Adipocyte (in vitro differentiated cells): Measurements from ENCODE around the gene UGT1A9.

ENCODE experiments used
- DNase-seq: peaks from one replicate; pipeline ENCODE4 v3.0.0-alpha.2; 2015; ENCODE audit warnings: low read depth
- H3K27me3 ChIP-seq: replicated peaks from 2 replicates; pipeline ENCODE4 v1.7.0; 2013; ENCODE audit warnings: mild to moderate bottlenecking, low read length, moderate library complexity; ENCODE audit not compliant: control insufficient read depth, insufficient read depth
- H3K36me3 ChIP-seq: 2 replicates; pipeline ENCODE4 v1.7.0; 2013; ENCODE audit warnings: low read length, mild to moderate bottlenecking, moderate library complexity; ENCODE audit not compliant: control insufficient read depth, insufficient read depth, severe bottlenecking
- H3K4me1 ChIP-seq: 2 replicates; pipeline ENCODE4 v1.7.0; 2013; ENCODE audit warnings: mild to moderate bottlenecking, low read length, moderate library complexity; ENCODE audit not compliant: control insufficient read depth, insufficient read depth
- H3K4me3 ChIP-seq: 2 replicates; pipeline ENCODE4 v1.7.0; 2013; ENCODE audit warnings: mild to moderate bottlenecking, low read length, moderate library complexity
- H3K9ac ChIP-seq: 2 replicates; pipeline ENCODE4 v1.7.0; 2013; ENCODE audit warnings: mild to moderate bottlenecking, low read length, moderate library complexity
- H3K9me3 ChIP-seq: 2 replicates; pipeline ENCODE4 v1.7.0; 2013; ENCODE audit warnings: mild to moderate bottlenecking, low read length, moderate library complexity; ENCODE audit not compliant: control insufficient read depth

The UGT1A9 gene

DNA sequence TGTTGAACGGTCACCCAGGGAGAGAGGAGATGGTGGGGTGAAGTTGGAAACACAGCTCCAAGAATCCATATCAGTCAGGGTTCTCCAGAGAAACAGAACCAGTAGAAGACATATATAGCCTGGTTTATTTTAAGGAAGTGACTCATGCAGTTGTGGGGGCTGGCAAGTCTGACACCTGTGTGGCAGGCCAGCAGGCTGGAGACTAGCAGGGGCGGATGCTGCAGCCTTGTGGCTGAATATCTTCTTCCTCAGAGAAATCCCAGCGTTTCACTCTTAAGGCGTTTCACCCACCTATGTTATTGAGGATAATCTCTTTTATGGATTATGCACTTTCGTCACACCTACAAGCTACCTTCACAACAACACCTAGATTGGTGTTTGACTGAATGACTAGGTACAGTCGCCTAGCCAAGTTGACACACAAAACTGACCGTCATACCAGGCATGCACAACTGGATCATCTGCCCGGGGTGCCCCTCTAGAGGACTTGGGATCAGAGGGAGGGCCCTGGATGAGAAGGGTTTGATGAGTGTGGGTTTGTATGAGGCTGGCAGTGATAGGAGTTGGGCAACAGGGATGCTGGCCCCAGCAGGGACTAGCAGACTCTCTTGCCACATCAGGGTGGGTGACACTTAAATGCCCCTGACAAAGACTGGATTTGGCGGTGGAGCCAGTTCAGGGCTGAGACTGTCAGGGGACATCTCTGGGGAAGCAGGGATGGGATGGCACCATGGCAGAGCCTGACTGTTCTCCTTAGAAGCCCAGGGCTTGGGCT lies 129.8 kb downstream of the UGT1A9 start:
- no peak for DNase-seq
- no peaks in the 10 kb centered on the region for H3K4me1 ChIP-seq

DNA sequence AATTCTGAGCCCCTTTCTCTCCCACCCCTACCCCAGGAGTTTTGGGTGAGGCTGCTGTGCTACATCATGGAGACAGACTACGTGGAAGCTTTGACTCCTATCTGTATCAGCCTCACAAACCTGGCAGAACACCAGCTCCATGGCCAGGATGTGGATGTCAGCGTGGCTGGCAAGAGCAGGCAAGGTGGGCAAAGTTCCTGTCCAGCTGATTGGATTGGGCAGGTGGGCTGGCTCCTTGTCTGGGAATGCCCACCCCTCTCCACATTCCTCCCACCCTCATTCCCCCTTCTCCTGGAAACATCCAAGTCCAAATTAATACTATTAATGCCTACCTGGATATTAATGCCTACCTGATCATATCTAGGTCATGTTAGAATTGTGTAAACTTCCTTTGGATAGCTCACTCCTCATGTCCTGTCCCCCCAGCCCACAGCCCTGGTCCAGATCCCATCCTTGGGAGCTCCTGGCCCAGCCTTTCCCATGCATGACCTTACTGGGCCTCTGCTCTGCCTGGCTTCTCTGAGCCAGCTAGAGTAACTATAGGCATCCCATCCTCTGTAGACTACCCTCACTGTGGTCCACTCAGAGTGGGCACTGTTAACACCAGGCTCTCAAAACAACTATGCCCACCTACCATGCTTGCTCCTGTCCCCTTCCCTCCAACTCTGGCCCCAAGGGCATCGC lies 130.6 kb downstream of the UGT1A9 start:
- peaks cover 4% of the 10 kb centered on the region for H3K9me3 ChIP-seq
- no peak overlapping the region for H3K4me3 ChIP-seq
- H3K36me3 ChIP-seq = no peaks in the 10 kb centered on the region
- peaks cover 32% of the 10 kb centered on the region for H3K27me3 ChIP-seq
- H3K4me1 ChIP-seq = no peaks in the 10 kb centered on the region
- no peak for DNase-seq
- H3K9ac ChIP-seq = no peak overlapping the region

More for the DNA sequence above, 129.8 kb downstream of the UGT1A9 start:
- no peaks in the 10 kb centered on the region for H3K36me3 ChIP-seq
- H3K4me3 ChIP-seq = no peak overlapping the region
- peaks cover 32% of the 10 kb centered on the region for H3K27me3 ChIP-seq
- no peak overlapping the region for H3K9ac ChIP-seq
- peaks cover 4% of the 10 kb centered on the region for H3K9me3 ChIP-seq

DNA sequence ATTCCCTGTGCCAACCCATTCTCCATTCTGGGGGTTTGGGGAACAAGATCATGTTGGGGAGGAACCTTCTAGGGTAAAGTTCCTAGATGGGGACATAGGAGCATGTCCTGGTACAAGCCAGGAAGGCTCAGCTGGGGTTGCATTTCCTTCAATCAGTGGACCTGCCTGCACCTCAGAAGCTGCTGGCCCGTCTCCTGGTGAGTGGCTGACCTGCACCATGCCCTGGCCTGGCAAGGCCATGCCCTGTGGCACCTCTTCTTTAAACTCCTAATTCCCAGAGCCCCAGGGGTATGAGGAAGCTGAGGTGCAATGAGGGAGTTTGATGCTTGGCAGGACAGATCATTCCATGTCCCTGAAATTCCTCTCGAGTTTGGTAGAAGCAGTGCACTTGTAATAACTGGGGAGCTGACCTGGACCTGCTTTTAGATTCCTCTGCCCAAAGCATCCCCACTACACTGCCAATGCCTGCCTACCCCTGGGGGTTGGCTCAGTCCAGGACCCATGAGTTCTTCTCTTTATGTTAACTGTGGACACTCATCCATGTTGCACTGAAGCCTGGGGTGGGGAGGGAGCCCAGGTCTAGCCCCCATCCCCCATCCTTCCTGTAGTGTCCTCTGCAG lies 131.7 kb downstream of the UGT1A9 start:
- H3K9me3 ChIP-seq = peaks cover 4% of the 10 kb centered on the region
- no peaks in the 10 kb centered on the region for H3K4me1 ChIP-seq
- no peak for DNase-seq
- no peak overlapping the region for H3K9ac ChIP-seq
- H3K4me3 ChIP-seq = no peak overlapping the region
- H3K36me3 ChIP-seq = no peaks in the 10 kb centered on the region
- H3K27me3 ChIP-seq = peaks cover 34% of the 10 kb centered on the region

DNA sequence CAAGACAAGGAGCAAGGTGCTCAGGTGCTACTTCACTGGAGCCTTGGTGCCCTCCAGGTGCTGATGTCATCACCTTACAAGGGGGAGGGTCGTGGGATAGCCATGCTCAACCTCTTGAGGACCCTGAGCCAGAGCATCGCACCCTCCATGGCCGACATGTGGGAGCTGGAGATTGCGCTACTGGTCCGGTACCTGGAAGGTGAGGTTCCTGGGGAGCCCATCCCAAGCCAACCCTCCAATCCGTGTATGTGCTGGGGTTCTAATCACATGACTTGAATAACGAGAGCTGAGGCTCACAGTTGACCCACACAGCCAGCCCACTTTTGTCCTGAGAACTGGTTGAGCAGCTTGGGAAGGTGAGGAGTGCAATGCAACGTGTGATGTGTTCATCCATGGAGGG lies 132.3 kb downstream of the UGT1A9 start:
- no peak overlapping the region for H3K9ac ChIP-seq
- no peaks in the 10 kb centered on the region for H3K36me3 ChIP-seq
- no peak for DNase-seq
- peaks cover 4% of the 10 kb centered on the region for H3K9me3 ChIP-seq
- H3K27me3 ChIP-seq = peaks cover 35% of the 10 kb centered on the region
- no peaks in the 10 kb centered on the region for H3K4me1 ChIP-seq
- H3K4me3 ChIP-seq = no peak overlapping the region

DNA sequence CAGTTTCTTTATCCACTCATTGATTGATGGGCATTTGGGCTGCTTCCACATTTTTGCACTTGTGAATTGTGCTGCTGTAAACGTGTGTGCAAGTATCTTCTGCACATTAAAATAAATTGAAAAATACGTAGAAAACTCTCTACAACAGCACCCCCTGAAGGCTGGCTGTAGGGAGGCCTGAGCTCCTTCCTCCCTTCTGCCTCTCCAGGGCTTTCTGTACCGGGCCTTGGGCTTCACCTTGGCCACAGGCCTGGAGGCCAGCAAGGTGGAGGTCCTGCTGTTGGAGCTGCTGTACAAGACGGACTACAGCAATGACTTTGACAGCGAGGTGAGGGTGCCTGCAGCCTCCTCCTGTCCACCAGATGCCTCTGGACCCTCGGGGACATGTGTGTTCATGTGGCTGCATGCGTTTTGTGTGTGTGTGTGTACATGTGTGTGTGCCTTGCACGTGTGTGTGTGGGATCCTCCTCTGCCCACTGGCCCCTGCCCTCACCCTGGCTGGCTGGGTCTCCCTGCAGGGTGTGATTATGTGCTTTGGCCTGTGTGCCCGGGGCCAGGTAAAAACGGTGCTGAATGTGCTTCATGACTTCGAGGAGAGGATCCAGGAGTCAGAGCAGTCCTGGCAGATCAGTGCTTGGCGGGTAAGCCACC lies 135.6 kb downstream of the UGT1A9 start:
- no peak for DNase-seq
- Histone ChIP-seq H3K27me3 (peaks cover 28% of the 10 kb centered on the region), H3K9me3 (peaks cover 4% of the 10 kb centered on the region), H3K4me1 (no peaks in the 10 kb centered on the region), H3K36me3 (no peaks in the 10 kb centered on the region), H3K4me3 (no peak overlapping the region), H3K9ac (no peak overlapping the region)

DNA sequence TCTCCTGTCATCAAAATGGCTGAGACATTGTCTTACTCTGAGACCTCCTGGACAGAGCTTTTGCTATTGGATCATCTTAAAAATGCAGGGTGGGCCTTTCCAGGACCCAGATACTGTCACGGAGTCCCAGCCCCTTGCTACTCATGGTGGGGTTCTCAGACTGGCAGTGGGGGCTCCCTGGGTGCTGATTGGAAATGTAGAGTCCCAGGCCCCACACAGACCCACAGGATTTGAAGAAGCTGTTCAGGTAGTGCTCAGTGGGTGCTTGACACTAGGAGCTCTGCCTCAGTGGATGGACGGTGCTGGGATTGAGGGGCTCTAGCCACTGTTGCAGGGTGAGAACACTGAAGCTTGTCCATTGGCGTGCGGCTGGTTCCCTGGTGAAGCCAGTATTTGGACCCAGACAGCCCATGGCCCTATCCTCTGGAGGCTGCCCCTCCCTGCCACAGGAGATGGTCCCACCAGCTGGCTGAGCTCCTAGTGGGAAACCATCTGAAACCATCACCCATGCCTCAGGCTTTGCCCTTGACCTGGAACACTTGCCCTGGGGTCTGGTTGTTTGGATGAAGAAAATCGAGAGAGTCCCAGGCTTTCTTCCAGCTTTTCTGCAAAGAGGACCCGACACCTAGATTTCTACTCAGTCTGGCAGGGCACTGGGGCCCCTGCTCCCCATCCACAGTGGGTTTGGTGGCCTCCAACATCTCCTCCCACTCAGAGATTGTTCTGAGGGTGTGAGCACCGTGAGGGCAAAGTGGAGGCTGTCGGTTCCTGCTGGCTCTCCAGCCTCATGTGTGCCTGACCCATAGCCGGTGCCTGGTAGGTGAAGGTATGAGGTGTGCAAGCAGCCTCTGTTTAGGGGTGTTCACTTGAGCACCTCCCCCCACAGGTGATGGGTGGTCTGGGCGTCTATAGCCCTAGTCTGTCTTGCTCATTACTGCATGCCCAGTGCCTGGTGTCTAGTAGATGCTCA lies 136.6 kb downstream of the UGT1A9 start:
- Histone ChIP-seq H3K9ac (no peak overlapping the region), H3K4me1 (no peaks in the 10 kb centered on the region), H3K27me3 (peaks cover 20% of the 10 kb centered on the region), H3K36me3 (no peaks in the 10 kb centered on the region), H3K9me3 (peaks cover 4% of the 10 kb centered on the region), H3K4me3 (no peak overlapping the region)
- no peak for DNase-seq

DNA sequence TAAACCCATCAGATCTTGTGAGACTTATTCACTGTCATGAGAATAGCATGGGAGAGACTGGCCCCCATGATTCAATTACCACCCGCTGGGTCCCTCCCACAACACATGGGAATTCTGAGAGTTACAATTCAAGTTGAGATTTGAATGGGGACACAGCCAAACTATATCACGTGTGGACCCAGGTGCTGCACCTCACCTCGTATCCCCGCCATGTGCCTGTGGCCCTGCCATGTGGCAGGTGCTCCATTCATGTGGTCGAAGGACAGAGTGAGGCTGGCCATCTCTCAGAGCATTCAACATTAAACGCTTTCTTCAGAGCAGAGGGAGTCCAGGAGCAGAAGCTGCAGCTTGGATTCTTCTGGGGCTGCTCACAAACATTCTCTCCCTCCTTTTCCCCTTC lies 138.7 kb downstream of the UGT1A9 start:
- no peaks in the 10 kb centered on the region for H3K36me3 ChIP-seq
- H3K9me3 ChIP-seq = peaks cover 4% of the 10 kb centered on the region
- H3K9ac ChIP-seq = no peak overlapping the region
- peaks cover 20% of the 10 kb centered on the region for H3K27me3 ChIP-seq
- no peak for DNase-seq
- no peak overlapping the region for H3K4me3 ChIP-seq
- H3K4me1 ChIP-seq = no peaks in the 10 kb centered on the region

DNA sequence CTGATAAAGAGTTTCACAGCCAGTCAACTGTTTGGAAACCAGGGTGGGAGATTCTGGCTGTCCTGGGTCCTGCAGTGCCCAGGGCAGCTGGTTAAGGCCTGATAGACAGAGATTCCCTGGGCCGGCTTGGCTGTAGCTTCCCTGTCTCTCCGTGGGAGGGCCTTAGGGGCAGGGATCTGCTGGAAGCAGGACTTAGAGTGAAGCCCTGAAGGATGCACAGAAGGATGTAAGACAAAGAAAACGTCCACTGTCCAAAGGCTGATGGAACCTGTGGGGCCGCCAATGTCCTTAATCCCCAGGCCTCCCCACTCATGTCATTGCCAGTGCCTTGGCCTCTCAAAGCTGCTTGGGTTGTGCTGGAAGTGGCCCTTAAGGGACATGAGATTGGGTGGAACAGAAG lies 139.4 kb downstream of the UGT1A9 start:
- Histone ChIP-seq H3K4me1 (peaks cover 2% of the 10 kb centered on the region), H3K4me3 (no peak overlapping the region), H3K36me3 (no peaks in the 10 kb centered on the region), H3K27me3 (peaks cover 20% of the 10 kb centered on the region), H3K9me3 (peaks cover 4% of the 10 kb centered on the region), H3K9ac (no peak overlapping the region)
- DNase-seq = no peak

DNA sequence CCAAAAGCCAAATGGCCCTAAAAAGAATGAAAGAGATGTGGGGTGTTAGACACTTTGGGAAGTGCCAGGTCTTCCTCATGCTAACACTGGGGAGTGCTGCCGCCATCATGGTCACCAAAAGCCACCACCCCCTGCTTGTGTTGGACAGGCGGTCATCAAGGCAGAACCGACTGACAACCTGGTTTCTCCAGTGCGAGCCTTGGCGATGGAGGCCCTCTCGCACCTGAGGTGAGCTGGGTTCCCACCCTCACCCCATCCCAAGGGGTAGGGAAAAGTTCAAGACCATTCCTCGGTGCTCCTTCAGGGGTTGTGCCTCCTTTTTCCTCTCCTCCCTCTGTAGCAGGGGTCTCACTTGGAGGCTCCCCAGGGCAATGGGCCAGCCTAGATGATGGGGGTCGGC lies 140.0 kb downstream of the UGT1A9 start:
- no peak for DNase-seq
- Histone ChIP-seq H3K9ac (no peak overlapping the region), H3K4me3 (no peak overlapping the region), H3K27me3 (peaks cover 20% of the 10 kb centered on the region), H3K36me3 (no peaks in the 10 kb centered on the region), H3K9me3 (no peaks in the 10 kb centered on the region), H3K4me1 (peaks cover 8% of the 10 kb centered on the region)

DNA sequence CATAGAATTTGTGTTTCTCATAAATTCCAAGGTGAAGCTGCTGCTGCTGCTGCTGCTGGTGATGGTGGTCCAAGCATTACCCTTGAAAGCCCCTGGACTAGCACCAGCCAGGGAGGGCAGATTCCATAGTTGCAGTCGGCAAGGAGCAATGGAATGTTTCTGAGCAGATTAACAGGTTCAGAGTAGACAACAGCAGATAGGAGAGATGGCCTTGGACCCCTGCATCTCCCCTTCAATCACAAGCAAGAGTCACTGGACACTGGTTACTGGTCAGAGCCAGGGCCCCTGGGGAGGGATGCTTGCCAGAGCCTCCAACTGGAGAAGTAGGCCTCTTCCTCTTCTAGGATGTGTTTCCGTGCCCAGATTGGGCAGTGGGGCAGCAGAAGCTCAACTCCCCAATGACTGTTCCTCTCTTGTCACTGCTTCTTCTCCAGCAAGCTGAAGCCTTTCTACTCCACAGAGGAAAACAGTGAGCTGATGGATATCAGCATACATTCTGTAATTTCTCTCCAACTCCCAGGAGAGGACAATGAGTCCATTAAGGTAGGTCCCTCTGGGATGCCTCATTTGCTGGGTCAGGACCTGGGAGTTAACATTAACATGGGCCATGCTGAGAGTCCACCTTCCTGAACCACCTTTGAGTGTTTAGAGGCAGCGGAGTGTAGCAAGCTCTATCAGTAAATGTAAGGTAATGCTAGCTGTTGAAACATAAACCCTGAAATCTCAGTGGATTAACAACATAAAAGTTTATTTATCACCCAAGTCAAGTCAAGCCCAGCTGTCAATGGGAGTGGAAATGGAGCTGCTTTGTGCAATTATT lies 141.7 kb downstream of the UGT1A9 start:
- Histone ChIP-seq H3K36me3 (no peaks in the 10 kb centered on the region), H3K9ac (no peak overlapping the region), H3K27me3 (peaks cover 13% of the 10 kb centered on the region), H3K4me1 (peaks cover 24% of the 10 kb centered on the region), H3K4me3 (no peak overlapping the region), H3K9me3 (no peaks in the 10 kb centered on the region)
- no peak for DNase-seq
